ENCODE measurements around the gene SPG7. TPM values are rescaled to one million over a fixed set of nuclear protein-coding genes. Genes with fewer than 3 reads are reported as not detected.
A peak's percentile ranks its signal among the peaks of the same experiment; 100 is the strongest.

The SPG7 gene
- total RNA-seq, 1 experiment from 2014 or later, result 119 TPM

DNA sequence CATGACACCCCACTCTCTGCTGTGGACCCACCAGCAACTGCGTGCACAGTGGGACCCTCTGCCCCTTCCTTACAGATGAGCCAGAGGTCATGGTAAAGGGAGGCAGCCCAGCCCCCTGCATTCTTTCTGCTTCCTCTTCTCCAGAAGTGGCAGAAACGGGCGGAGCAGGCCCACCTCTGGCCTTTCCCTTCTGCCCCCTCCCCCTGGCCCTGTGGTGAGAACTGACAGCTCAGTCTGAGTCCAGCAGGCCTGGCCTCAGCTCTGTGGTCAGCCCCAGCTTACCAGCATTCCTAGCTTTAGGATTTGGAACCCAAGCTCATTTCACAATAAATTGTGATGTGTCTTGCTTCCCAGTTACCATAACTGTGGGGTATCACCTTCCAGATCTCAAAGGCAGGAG is 13.1 kb upstream of the SPG7 start:
- Histone ChIP-seq H2AK5ac (ENCODE audit: insufficient read length, low read length) (no peak overlapping the region), H3K18ac (ENCODE audit: insufficient read length, low read depth, low read length) (no peak overlapping the region), H2BK120ac (ENCODE audit: low read depth, low read length, poor library complexity, severe bottlenecking) (no peak overlapping the region), H3K79me2 (ENCODE audit: insufficient read depth, low read length) (peaks cover 3% of the 10 kb centered on the region; the same call in 1 of the 2 replicates), H3T11ph (ENCODE audit: low read length) (no peak overlapping the region), H3K14ac (ENCODE audit: insufficient read depth, low read length) (no peak overlapping the region), H2BK20ac (ENCODE audit: low read depth, low read length, poor library complexity, severe bottlenecking) (no peak overlapping the region), H3K23me2 (ENCODE audit: insufficient read length, low read depth, low read length, poor library complexity, severe bottlenecking) (peaks cover 8% of the 10 kb centered on the region), H4K5ac (ENCODE audit: insufficient read length, low read depth, low read length) (no peak overlapping the region), H2BK15ac (ENCODE audit: low read depth, low read length) (no peak overlapping the region), H3K4ac (ENCODE audit: low read depth, low read length) (no peak overlapping the region), H4K20me1 (ENCODE audit: control insufficient read depth, insufficient read depth, insufficient read length) (no peaks in the 10 kb centered on the region), H3K4me1 (ENCODE audit: insufficient read depth, low read length) (no peaks in the 10 kb centered on the region), H3K9ac (ENCODE audit: extremely low read depth, insufficient read length, low read length) (no peak overlapping the region), H3K79me1 (ENCODE audit: insufficient read depth, low read depth, low read length, poor library complexity, severe bottlenecking) (peaks cover 3% of the 10 kb centered on the region), H3K4me2 (ENCODE audit: insufficient read depth, insufficient read length, low read length) (no peak overlapping the region), H2BK12ac (ENCODE audit: insufficient read length, low read depth, low read length) (no peak overlapping the region), H3K56ac (ENCODE audit: insufficient read length, low read depth, low read length) (no peak overlapping the region), H3K27ac (ENCODE audit: insufficient read length, low read depth, low read length) (no peak overlapping the region), H3K23ac (ENCODE audit: insufficient read length, low read depth, low read length) (no peak overlapping the region), H2AFZ (ENCODE audit: low read length) (no peak overlapping the region), H3K9me3 (ENCODE audit: control insufficient read depth, low read depth, low read length) (no peaks in the 10 kb centered on the region), H4K8ac (replicated peaks; ENCODE audit: insufficient read length, low read depth, low read length) (peak overlapping the region; percentile 94), H4K91ac (ENCODE audit: insufficient read length, low read depth, low read length) (no peak overlapping the region), H3K27me3 (ENCODE audit: insufficient read depth, low read length) (no peaks in the 10 kb centered on the region), H2BK5ac (ENCODE audit: insufficient read length, low read length) (no peak overlapping the region)
- no peak overlapping the region for H3K27ac Mint-ChIP-seq
- H3K4me1 Mint-ChIP-seq, result peaks cover 8 to 9% of the 10 kb centered on the region in 2 experiments
- TF ChIP-seq, protein P1, sequence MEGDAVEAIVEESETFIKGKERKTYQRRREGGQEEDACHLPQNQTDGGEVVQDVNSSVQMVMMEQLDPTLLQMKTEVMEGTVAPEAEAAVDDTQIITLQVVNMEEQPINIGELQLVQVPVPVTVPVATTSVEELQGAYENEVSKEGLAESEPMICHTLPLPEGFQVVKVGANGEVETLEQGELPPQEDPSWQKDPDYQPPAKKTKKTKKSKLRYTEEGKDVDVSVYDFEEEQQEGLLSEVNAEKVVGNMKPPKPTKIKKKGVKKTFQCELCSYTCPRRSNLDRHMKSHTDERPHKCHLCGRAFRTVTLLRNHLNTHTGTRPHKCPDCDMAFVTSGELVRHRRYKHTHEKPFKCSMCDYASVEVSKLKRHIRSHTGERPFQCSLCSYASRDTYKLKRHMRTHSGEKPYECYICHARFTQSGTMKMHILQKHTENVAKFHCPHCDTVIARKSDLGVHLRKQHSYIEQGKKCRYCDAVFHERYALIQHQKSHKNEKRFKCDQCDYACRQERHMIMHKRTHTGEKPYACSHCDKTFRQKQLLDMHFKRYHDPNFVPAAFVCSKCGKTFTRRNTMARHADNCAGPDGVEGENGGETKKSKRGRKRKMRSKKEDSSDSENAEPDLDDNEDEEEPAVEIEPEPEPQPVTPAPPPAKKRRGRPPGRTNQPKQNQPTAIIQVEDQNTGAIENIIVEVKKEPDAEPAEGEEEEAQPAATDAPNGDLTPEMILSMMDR (conservative IDR thresholded peaks at IDR 0.05), result no peak
- DNase-seq, result no peak
- H3K9me3 Mint-ChIP-seq, result no peaks in the 10 kb centered on the region
- no peak overlapping the region for H3K4me3 Mint-ChIP-seq
- WGBS (ENCODE audit: extremely low coverage, insufficient read length, low lambda C conversion rate), result no CpG with 5 or more reads among the region's 3 CpGs
- no peaks in the 10 kb centered on the region for H3K36me3 Mint-ChIP-seq (ENCODE audit: insufficient read depth in 1 of 3, low read depth in 3 of 3)
- H3K27me3 Mint-ChIP-seq (ENCODE audit: low read depth), result no peaks in the 10 kb centered on the region
